Muscle layer of duodenum (tissue), 2 donors: ENCODE measurements around the gene CD300LB.
"Not testable (repeated sequence)": the region's sequence is repeated elsewhere in the genome, so short reads cannot be mapped to it uniquely, and the experiment has no call there.

ENCODE experiments used
- H3K27ac ChIP-seq: one replicate; pipeline ENCODE4 v1.7.0; 2013; ENCODE audit warnings: mild to moderate bottlenecking, low read length
- H3K27me3 ChIP-seq: one replicate; pipeline ENCODE4 v1.7.0; 2013; ENCODE audit warnings: low read depth, mild to moderate bottlenecking, control low read depth, low read length
- H3K36me3 ChIP-seq, 2 donors: one replicate each; pipeline ENCODE4 v1.7.0; 2013; ENCODE audit warnings: low read length in 2 of 2, control low read depth in 1 of 2, mild to moderate bottlenecking in 1 of 2; ENCODE audit not compliant: insufficient read depth in 2 of 2, control insufficient read depth in 1 of 2
- H3K4me1 ChIP-seq, 2 donors: one replicate each; pipeline ENCODE4 v1.7.0; 2013; ENCODE audit warnings: low read length in 2 of 2, mild to moderate bottlenecking in 2 of 2, control low read depth in 1 of 2, moderate library complexity in 1 of 2; ENCODE audit not compliant: insufficient read depth in 2 of 2, control insufficient read depth in 1 of 2
- H3K4me3 ChIP-seq, 2 donors: one replicate each; pipeline ENCODE4 v1.7.0; 2013; ENCODE audit warnings: low read length in 2 of 2, low read depth in 1 of 2, mild to moderate bottlenecking in 1 of 2
- H3K9me3 ChIP-seq, 2 donors: one replicate each; pipeline ENCODE4 v1.7.0; 2013; ENCODE audit warnings: low read length in 2 of 2, control low read depth in 1 of 2, mild to moderate bottlenecking in 1 of 2; ENCODE audit not compliant: control insufficient read depth in 1 of 2
- donor health status: healthy.

Gene CD300LB

GRCh38 chr17:74523308-74523707 lies 8.0 kb downstream of the CD300LB start:
- peak overlapping the region in 1 of 2 donors; percentile 15 for H3K4me3 ChIP-seq
- no peaks in the 10 kb centered on the region for H3K36me3 ChIP-seq
- H3K4me1 ChIP-seq: peaks cover 0 to 5% of the 10 kb centered on the region in 2 donors
- H3K27ac ChIP-seq: no peak overlapping the region
- no peaks in the 10 kb centered on the region for H3K27me3 ChIP-seq
- peaks cover 3 to 9% of the 10 kb centered on the region in 2 donors for H3K9me3 ChIP-seq

GRCh38 chr17:74522381-74523105 lies 8.7 kb downstream of the CD300LB start:
- Histone ChIP-seq H3K27me3 (no peaks in the 10 kb centered on the region), H3K4me3 (peak overlapping the region in 1 of 2 donors; percentile 15), H3K9me3 (peaks cover 3 to 9% of the 10 kb centered on the region in 2 donors), H3K27ac (peak overlapping the region; percentile 83), H3K4me1 (peaks cover 0 to 5% of the 10 kb centered on the region in 2 donors), H3K36me3 (no peaks in the 10 kb centered on the region)

GRCh38 chr17:74521701-74522201 lies 9.5 kb downstream of the CD300LB start:
- Histone ChIP-seq H3K4me3 (peak overlapping the region in 1 of 2 donors; percentile 13), H3K4me1 (peaks cover 0 to 1% of the 10 kb centered on the region in 2 donors), H3K27ac (peak overlapping the region; percentile 83), H3K27me3 (no peaks in the 10 kb centered on the region), H3K9me3 (peaks cover 3 to 9% of the 10 kb centered on the region in 2 donors), H3K36me3 (no peaks in the 10 kb centered on the region)

GRCh38 chr17:74520790-74521480 lies 10.3 kb downstream of the CD300LB start:
- H3K4me1 ChIP-seq: no peaks in the 10 kb centered on the region
- peak overlapping the region; percentile 83 for H3K27ac ChIP-seq
- H3K4me3 ChIP-seq: peak overlapping the region in 1 of 2 donors; percentile 13

GRCh38 chr17:74520016-74520434 lies 11.2 kb downstream of the CD300LB start:
- Histone ChIP-seq H3K9me3 (peaks cover 3 to 9% of the 10 kb centered on the region in 2 donors), H3K27ac (peak overlapping the region; percentile 19), H3K4me1 (no peaks in the 10 kb centered on the region), H3K36me3 (no peaks in the 10 kb centered on the region), H3K27me3 (no peaks in the 10 kb centered on the region), H3K4me3 (no peak overlapping the region)

More at GRCh38 chr17:74520790-74521480, 10.3 kb downstream of the CD300LB start:
- H3K36me3 ChIP-seq: no peaks in the 10 kb centered on the region
- no peaks in the 10 kb centered on the region for H3K27me3 ChIP-seq
- peaks cover 3 to 9% of the 10 kb centered on the region in 2 donors for H3K9me3 ChIP-seq

GRCh38 chr17:74518413-74518981 lies 12.8 kb downstream of the CD300LB start:
- not testable (repeated sequence) for H3K27me3 ChIP-seq, H3K4me1 ChIP-seq, H3K4me3 ChIP-seq, H3K27ac ChIP-seq, H3K36me3 ChIP-seq
- peaks cover 3 to 11% of the 10 kb centered on the region in 2 donors for H3K9me3 ChIP-seq

GRCh38 chr17:74516561-74517328 lies 14.5 kb downstream of the CD300LB start:
- no peaks in the 10 kb centered on the region for H3K4me1 ChIP-seq
- no peaks in the 10 kb centered on the region for H3K36me3 ChIP-seq
- no peak overlapping the region for H3K27ac ChIP-seq
- no peak overlapping the region for H3K4me3 ChIP-seq
- H3K27me3 ChIP-seq: no peaks in the 10 kb centered on the region
- H3K9me3 ChIP-seq: peaks cover 0 to 3% of the 10 kb centered on the region in 2 donors

GRCh38 chr17:74515941-74516340 lies 15.3 kb downstream of the CD300LB start:
- H3K4me1 ChIP-seq: no peaks in the 10 kb centered on the region

GRCh38 chr17:74514632-74515334 lies 16.5 kb downstream of the CD300LB start:
- Histone ChIP-seq H3K36me3 (no peaks in the 10 kb centered on the region), H3K4me3 (no peak overlapping the region)

More at GRCh38 chr17:74515941-74516340, 15.3 kb downstream of the CD300LB start:
- Histone ChIP-seq H3K4me3 (no peak overlapping the region), H3K36me3 (no peaks in the 10 kb centered on the region), H3K9me3 (peaks cover 0 to 3% of the 10 kb centered on the region in 2 donors), H3K27me3 (no peaks in the 10 kb centered on the region), H3K27ac (no peak overlapping the region)

GRCh38 chr17:74513987-74514631 lies 17.2 kb downstream of the CD300LB start:
- Histone ChIP-seq H3K9me3 (peaks cover 0 to 3% of the 10 kb centered on the region in 2 donors), H3K4me3 (no peak overlapping the region), H3K4me1 (no peaks in the 10 kb centered on the region), H3K27ac (no peak overlapping the region), H3K27me3 (no peaks in the 10 kb centered on the region), H3K36me3 (no peaks in the 10 kb centered on the region)

More at GRCh38 chr17:74514632-74515334, 16.5 kb downstream of the CD300LB start:
- Histone ChIP-seq H3K27ac (no peak overlapping the region), H3K9me3 (peaks cover 0 to 3% of the 10 kb centered on the region in 2 donors), H3K27me3 (no peaks in the 10 kb centered on the region), H3K4me1 (no peaks in the 10 kb centered on the region)
